Measurements from ENCODE around the gene TRABD2B. TPM values are rescaled to one million over a fixed set of nuclear protein-coding genes. Genes with fewer than 3 reads are reported as not detected.

The TRABD2B gene
- total and polyA plus RNA-seq, 2 of the 13 experiments (the other 11 are each of a cell fraction or from before 2014, with no cell fraction given) = 0.04 TPM; not detected in 1

DNA sequence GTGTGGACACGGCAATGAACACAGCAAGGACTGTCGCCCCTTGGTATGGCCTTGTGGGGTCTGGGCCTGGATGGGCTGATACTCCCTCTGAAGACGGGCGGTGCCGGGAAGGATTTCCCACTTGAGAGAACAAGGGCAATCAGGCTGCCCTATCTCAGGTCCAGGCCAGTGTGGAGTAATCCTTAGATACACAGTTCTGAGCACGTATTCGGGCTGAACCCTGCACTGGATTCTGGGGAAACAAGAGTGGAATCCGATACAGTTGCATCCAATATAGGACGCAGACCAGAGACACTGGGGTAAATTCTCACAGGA lies 177.7 kb downstream of the TRABD2B start (continued):
- TF ChIP-seq, protein P1, sequence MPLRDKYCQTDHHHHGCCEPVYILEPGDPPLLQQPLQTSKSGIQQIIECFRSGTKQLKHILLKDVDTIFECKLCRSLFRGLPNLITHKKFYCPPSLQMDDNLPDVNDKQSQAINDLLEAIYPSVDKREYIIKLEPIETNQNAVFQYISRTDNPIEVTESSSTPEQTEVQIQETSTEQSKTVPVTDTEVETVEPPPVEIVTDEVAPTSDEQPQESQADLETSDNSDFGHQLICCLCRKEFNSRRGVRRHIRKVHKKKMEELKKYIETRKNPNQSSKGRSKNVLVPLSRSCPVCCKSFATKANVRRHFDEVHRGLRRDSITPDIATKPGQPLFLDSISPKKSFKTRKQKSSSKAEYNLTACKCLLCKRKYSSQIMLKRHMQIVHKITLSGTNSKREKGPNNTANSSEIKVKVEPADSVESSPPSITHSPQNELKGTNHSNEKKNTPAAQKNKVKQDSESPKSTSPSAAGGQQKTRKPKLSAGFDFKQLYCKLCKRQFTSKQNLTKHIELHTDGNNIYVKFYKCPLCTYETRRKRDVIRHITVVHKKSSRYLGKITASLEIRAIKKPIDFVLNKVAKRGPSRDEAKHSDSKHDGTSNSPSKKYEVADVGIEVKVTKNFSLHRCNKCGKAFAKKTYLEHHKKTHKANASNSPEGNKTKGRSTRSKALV (CRISPR knock-in tag; IDR thresholded peaks at IDR 0.05) = no peak
- TF ChIP-seq ZNF136 (CRISPR knock-in tag; IDR thresholded peaks at IDR 0.05; ENCODE audit: low read depth) = no peak
- peak; percentile 46; the same call in 1 of the 2 replicates for TF ChIP-seq CREM (IDR thresholded peaks at IDR 0.05)
- TF ChIP-seq CREM (CRISPR knock-in tag; IDR thresholded peaks at IDR 0.05) = no peak
- no peak for TF ChIP-seq ZNF777 (CRISPR knock-in tag; IDR thresholded peaks at IDR 0.05)
- TF ChIP-seq IRF2 (CRISPR knock-in tag; IDR thresholded peaks at IDR 0.05) = peak; percentile 59; the same call in 1 of the 2 replicates
- TF ChIP-seq, protein P2, sequence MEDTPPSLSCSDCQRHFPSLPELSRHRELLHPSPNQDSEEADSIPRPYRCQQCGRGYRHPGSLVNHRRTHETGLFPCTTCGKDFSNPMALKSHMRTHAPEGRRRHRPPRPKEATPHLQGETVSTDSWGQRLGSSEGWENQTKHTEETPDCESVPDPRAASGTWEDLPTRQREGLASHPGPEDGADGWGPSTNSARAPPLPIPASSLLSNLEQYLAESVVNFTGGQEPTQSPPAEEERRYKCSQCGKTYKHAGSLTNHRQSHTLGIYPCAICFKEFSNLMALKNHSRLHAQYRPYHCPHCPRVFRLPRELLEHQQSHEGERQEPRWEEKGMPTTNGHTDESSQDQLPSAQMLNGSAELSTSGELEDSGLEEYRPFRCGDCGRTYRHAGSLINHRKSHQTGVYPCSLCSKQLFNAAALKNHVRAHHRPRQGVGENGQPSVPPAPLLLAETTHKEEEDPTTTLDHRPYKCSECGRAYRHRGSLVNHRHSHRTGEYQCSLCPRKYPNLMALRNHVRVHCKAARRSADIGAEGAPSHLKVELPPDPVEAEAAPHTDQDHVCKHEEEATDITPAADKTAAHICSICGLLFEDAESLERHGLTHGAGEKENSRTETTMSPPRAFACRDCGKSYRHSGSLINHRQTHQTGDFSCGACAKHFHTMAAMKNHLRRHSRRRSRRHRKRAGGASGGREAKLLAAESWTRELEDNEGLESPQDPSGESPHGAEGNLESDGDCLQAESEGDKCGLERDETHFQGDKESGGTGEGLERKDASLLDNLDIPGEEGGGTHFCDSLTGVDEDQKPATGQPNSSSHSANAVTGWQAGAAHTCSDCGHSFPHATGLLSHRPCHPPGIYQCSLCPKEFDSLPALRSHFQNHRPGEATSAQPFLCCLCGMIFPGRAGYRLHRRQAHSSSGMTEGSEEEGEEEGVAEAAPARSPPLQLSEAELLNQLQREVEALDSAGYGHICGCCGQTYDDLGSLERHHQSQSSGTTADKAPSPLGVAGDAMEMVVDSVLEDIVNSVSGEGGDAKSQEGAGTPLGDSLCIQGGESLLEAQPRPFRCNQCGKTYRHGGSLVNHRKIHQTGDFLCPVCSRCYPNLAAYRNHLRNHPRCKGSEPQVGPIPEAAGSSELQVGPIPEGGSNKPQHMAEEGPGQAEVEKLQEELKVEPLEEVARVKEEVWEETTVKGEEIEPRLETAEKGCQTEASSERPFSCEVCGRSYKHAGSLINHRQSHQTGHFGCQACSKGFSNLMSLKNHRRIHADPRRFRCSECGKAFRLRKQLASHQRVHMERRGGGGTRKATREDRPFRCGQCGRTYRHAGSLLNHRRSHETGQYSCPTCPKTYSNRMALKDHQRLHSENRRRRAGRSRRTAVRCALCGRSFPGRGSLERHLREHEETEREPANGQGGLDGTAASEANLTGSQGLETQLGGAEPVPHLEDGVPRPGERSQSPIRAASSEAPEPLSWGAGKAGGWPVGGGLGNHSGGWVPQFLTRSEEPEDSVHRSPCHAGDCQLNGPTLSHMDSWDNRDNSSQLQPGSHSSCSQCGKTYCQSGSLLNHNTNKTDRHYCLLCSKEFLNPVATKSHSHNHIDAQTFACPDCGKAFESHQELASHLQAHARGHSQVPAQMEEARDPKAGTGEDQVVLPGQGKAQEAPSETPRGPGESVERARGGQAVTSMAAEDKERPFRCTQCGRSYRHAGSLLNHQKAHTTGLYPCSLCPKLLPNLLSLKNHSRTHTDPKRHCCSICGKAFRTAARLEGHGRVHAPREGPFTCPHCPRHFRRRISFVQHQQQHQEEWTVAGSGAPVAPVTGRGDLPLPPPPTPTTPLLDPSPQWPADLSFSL (CRISPR knock-in tag; IDR thresholded peaks at IDR 0.05) = peak; percentile 45; the same call in 1 of the 2 replicates
- TF ChIP-seq SOX6 (IDR thresholded peaks at IDR 0.05) = no peak
- peak; percentile 27; the same call in 1 of the 2 replicates for TF ChIP-seq SOX6 (CRISPR knock-in tag; IDR thresholded peaks at IDR 0.05)
- TF ChIP-seq, protein P3, sequence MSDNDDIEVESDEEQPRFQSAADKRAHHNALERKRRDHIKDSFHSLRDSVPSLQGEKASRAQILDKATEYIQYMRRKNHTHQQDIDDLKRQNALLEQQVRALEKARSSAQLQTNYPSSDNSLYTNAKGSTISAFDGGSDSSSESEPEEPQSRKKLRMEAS (IDR thresholded peaks at IDR 0.05) = peak; percentile 72; the same call in 1 of the 2 replicates
- TF ChIP-seq, protein P4, sequence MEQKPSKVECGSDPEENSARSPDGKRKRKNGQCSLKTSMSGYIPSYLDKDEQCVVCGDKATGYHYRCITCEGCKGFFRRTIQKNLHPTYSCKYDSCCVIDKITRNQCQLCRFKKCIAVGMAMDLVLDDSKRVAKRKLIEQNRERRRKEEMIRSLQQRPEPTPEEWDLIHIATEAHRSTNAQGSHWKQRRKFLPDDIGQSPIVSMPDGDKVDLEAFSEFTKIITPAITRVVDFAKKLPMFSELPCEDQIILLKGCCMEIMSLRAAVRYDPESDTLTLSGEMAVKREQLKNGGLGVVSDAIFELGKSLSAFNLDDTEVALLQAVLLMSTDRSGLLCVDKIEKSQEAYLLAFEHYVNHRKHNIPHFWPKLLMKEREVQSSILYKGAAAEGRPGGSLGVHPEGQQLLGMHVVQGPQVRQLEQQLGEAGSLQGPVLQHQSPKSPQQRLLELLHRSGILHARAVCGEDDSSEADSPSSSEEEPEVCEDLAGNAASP (CRISPR knock-in tag; IDR thresholded peaks at IDR 0.05; ENCODE audit: borderline replicate concordance) = peak; percentile 60; the same call in 1 of the 2 replicates
- TF ChIP-seq, protein P5, sequence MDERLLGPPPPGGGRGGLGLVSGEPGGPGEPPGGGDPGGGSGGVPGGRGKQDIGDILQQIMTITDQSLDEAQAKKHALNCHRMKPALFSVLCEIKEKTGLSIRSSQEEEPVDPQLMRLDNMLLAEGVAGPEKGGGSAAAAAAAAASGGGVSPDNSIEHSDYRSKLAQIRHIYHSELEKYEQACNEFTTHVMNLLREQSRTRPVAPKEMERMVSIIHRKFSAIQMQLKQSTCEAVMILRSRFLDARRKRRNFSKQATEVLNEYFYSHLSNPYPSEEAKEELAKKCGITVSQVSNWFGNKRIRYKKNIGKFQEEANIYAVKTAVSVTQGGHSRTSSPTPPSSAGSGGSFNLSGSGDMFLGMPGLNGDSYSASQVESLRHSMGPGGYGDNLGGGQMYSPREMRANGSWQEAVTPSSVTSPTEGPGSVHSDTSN (CRISPR knock-in tag; IDR thresholded peaks at IDR 0.05) = no peak
- TF ChIP-seq, protein P6, sequence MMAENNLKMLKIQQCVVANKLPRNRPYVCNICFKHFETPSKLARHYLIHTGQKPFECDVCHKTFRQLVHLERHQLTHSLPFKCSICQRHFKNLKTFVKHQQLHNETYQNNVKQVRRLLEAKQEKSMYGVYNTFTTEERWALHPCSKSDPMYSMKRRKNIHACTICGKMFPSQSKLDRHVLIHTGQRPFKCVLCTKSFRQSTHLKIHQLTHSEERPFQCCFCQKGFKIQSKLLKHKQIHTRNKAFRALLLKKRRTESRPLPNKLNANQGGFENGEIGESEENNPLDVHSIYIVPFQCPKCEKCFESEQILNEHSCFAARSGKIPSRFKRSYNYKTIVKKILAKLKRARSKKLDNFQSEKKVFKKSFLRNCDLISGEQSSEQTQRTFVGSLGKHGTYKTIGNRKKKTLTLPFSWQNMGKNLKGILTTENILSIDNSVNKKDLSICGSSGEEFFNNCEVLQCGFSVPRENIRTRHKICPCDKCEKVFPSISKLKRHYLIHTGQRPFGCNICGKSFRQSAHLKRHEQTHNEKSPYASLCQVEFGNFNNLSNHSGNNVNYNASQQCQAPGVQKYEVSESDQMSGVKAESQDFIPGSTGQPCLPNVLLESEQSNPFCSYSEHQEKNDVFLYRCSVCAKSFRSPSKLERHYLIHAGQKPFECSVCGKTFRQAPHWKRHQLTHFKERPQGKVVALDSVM (CRISPR knock-in tag; IDR thresholded peaks at IDR 0.05) = no peak
